ENCODE data around the gene ADGRE2. TPM values are rescaled to one million over a fixed set of nuclear protein-coding genes. Genes with fewer than 3 reads are reported as not detected.

ADGRE2 gene
- total RNA-seq, 1 donor from 2014 or later, result 0.26 TPM

GRCh38 chr19:14704450-14704849, 73.9 kb downstream of the ADGRE2 start:
- Histone ChIP-seq H3K36me3 (ENCODE audit: control insufficient read depth, insufficient read depth, low read length) (peaks cover 18% of the 10 kb centered on the region), H3K27me3 (ENCODE audit: control insufficient read depth, insufficient read depth, low read length) (no peaks in the 10 kb centered on the region), H3K4me3 (ENCODE audit: low read depth, low read length) (no peak overlapping the region)
- DNase-seq (ENCODE audit: low read depth) (no peak), FAIRE-seq (no peak)
- TF ChIP-seq CTCF (IDR thresholded peaks at IDR 0.05; ENCODE audit: insufficient read depth, low read length, severe bottlenecking), result no peak

GRCh38 chr19:14703833-14704232, 74.5 kb downstream of the ADGRE2 start:
- no peaks in the 10 kb centered on the region for H3K27me3 ChIP-seq (ENCODE audit: control insufficient read depth, insufficient read depth, low read length)
- H3K36me3 ChIP-seq (ENCODE audit: control insufficient read depth, insufficient read depth, low read length), result peaks cover 18% of the 10 kb centered on the region
- no peak for FAIRE-seq
- no peak for TF ChIP-seq CTCF (IDR thresholded peaks at IDR 0.05; ENCODE audit: insufficient read depth, low read length, severe bottlenecking)
- DNase-seq (ENCODE audit: low read depth), result no peak
- no peak overlapping the region for H3K4me3 ChIP-seq (ENCODE audit: low read depth, low read length)

- Histone ChIP-seq H3K36me3 (ENCODE audit: control insufficient read depth, insufficient read depth, low read length) (peaks cover 19% of the 10 kb centered on the region), H3K4me3 (ENCODE audit: low read depth, low read length) (no peak overlapping the region), H3K27me3 (ENCODE audit: control insufficient read depth, insufficient read depth, low read length) (no peaks in the 10 kb centered on the region)
- FAIRE-seq (no peak), DNase-seq (ENCODE audit: low read depth) (no peak)
- no peak for TF ChIP-seq CTCF (IDR thresholded peaks at IDR 0.05; ENCODE audit: insufficient read depth, low read length, severe bottlenecking)
Measured at GRCh38 chr19:14700711-14701375, 77.5 kb downstream of the ADGRE2 start.

- FAIRE-seq (no peak), DNase-seq (ENCODE audit: low read depth) (no peak)
- Histone ChIP-seq H3K4me3 (ENCODE audit: low read depth, low read length) (no peak overlapping the region), H3K36me3 (ENCODE audit: control insufficient read depth, insufficient read depth, low read length) (peaks cover 24% of the 10 kb centered on the region), H3K27me3 (ENCODE audit: control insufficient read depth, insufficient read depth, low read length) (no peaks in the 10 kb centered on the region)
- TF ChIP-seq CTCF (IDR thresholded peaks at IDR 0.05; ENCODE audit: insufficient read depth, low read length, severe bottlenecking), result no peak
Measured at GRCh38 chr19:14699641-14700040, 78.7 kb downstream of the ADGRE2 start.

- H3K4me3 ChIP-seq (ENCODE audit: low read depth, low read length), result no peak overlapping the region
- peaks cover 12% of the 10 kb centered on the region for H3K36me3 ChIP-seq (ENCODE audit: control insufficient read depth, insufficient read depth, low read length)
- no peak for TF ChIP-seq CTCF (IDR thresholded peaks at IDR 0.05; ENCODE audit: insufficient read depth, low read length, severe bottlenecking)
- FAIRE-seq (peak; percentile 60), DNase-seq (ENCODE audit: low read depth) (no peak)
- no peaks in the 10 kb centered on the region for H3K27me3 ChIP-seq (ENCODE audit: control insufficient read depth, insufficient read depth, low read length)
Measured at GRCh38 chr19:14695471-14695870, 82.9 kb downstream of the ADGRE2 start.
